Fibroblast of the aortic adventitia (primary cell): Measurements from ENCODE around the gene ACTN1. TPM values are rescaled to one million over a fixed set of nuclear protein-coding genes. Genes with fewer than 3 reads are reported as not detected.

Experiments
- DNase-seq: peaks from one replicate; pipeline ENCODE4 v3.0.0-alpha.2; 2010; ENCODE audit warnings: low read depth
- H3K4me3 ChIP-seq: 2 replicates; pipeline ENCODE4 v1.5.1; 2011; ENCODE audit warnings: low read depth, mild to moderate bottlenecking, control low read depth, low read length, moderate library complexity
- total RNA-seq: library from RNA; depleted of rRNA; stranded (reverse); fragments of >200 nt; gene quantifications from 2 replicates; pipeline ENCODE4 v1.2.3, GENCODE V29; 2012; ENCODE audit warnings: low replicate concordance
- TF ChIP-seq, protein P1 (sequence below): IDR thresholded peaks from 2 replicates; pipeline ENCODE4 v1.5.1; 2011; ENCODE audit warnings: mild to moderate bottlenecking, low read length, control low read depth, inconsistent platforms; ENCODE audit not compliant: insufficient read depth

ACTN1 gene
- total RNA-seq, 1 donor, result 114 TPM

DNA sequence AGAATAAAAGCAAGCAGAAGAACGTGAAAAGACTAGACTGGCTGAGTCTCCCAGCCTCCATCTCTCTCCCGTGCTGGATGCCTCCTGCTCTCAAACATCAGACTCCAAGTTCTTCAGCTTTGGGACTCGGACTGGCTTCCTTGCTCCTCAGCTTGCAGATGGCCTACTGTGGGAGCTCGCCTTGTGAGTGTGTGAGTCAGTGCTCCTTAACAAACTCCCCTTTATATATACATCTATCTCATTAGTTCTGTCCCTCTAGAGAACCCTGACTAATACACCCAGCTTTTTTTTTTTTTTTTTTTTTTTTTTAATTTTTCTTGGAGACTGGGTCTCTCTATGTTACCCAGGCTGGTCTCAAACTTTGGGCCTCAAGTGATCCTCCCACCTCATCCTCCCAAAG, 46.9 kb downstream of the ACTN1 start:
- TF ChIP-seq, protein P1, sequence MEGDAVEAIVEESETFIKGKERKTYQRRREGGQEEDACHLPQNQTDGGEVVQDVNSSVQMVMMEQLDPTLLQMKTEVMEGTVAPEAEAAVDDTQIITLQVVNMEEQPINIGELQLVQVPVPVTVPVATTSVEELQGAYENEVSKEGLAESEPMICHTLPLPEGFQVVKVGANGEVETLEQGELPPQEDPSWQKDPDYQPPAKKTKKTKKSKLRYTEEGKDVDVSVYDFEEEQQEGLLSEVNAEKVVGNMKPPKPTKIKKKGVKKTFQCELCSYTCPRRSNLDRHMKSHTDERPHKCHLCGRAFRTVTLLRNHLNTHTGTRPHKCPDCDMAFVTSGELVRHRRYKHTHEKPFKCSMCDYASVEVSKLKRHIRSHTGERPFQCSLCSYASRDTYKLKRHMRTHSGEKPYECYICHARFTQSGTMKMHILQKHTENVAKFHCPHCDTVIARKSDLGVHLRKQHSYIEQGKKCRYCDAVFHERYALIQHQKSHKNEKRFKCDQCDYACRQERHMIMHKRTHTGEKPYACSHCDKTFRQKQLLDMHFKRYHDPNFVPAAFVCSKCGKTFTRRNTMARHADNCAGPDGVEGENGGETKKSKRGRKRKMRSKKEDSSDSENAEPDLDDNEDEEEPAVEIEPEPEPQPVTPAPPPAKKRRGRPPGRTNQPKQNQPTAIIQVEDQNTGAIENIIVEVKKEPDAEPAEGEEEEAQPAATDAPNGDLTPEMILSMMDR, result no peak
- H3K4me3 ChIP-seq, result no peak overlapping the region
- no peak for DNase-seq

DNA sequence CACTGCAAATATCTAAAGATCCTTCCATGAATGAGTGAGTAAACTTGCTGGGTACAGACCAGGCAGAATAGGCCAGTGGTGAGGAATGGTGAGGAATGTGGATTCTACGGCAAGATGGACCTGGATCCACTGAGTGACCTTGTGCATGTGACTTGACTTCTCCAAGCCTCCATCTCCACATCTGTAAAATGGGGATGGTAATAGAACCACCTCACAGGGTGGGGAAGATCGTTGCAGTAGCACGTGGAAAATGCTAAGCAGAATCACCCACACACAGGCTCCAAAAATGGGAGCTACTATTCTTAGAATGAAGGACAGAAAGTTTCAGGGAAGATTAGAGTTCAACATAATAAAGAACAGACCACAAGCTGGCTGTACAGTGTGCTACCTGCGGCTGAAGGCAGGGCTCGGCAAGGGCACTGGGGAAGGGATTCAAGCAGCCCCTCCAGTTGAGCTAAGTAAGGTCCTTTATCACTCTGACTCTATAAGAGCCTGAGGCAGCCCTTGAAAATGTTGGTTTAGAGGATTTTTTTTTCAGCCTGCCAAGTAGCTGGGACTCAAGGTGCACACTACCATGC, 47.5 kb downstream of the ACTN1 start:
- no peak for DNase-seq
- no peak overlapping the region for H3K4me3 ChIP-seq
- TF ChIP-seq, protein P1, result no peak

DNA sequence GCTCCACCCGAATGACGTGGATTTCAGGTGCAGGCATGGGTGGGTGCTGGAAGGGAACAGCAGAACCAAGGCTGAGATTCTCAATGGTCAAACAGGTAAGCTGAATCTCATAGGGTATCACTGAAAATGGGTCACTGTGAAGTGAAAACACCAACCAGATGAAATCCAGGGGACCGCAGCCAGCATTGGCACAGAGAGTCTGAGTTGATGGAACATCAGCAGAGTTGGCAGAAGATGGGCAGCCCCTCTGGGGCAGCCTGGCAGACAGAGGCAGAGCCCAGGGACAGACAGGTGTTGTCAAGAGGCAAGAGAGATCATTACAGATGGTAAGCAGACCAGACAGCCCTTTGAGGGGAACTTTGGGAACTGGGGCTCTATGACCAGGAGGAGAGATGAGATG, 48.0 kb downstream of the ACTN1 start:
- H3K4me3 ChIP-seq, result no peak overlapping the region
- TF ChIP-seq, protein P1, result no peak
- no peak for DNase-seq

DNA sequence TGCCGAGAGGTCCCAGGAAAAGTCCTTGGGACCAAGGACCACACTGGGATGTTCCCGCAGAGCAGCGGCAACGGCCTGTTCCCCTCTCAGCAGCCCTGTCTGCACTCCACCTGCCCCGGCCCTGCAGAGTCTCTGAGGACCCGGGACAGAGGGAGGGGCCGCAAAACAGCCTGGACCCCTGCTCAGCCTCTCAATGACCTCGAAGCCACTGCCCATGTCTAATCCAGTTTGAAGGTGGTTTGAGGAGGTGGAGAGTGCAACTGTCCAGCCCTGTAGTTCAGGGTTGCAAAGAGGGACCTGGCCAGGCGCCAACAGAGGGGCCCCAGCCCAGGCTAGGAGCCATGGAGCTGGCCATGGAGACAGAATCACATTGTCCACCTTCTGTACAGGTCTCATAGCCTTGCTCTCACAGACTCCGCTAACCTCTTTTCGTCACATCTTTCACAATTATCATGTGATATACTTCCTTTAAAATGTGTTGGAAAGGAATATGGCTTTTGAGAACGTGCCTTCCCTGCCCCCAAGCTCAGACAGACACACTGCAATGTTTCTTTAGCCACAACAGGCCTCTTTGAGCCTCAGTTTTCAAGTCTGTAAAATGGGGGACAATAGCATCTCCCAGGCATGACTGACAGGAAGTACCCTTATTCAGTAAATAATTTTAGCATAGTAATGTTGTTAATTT, 49.3 kb downstream of the ACTN1 start:
- TF ChIP-seq, protein P1, result no peak
- no peak overlapping the region for H3K4me3 ChIP-seq
- DNase-seq, result no peak

DNA sequence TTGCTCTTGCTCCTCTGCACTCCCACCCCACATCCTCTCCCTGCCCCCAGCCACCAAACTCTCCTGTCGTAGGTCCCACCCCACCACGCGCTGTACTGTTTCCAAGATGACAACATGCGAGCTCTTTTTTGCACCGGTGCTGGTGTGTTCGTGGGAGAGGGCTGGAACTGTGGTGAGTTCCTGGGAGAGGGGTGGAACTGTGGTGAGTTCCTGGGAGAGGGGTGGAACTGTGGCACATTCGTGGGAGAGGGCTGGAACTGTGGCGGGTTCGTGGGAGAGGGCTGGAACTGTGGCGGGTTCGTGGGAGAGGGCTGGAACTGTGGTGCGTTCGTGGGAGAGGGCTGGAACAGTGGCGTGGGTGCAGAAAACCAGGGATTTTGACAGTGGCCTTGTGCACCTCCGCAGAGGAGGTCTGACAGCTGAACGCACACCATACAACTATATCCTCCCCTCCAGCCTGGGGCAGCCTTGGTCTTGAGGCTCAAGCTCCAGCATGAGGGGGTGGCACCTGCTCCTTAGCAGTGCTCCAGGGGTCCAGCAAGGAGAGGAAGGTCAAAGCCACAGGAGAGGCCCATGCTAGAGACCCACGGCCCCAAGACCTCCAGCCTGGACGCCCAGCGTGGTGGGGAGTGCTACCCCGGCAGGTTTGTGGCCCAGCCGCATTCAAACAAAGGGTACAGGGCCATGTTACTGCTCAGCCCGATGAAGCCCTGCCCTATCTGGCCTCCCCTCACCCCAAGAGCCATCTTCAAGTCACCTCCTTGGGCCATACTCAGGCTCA, 50.1 kb downstream of the ACTN1 start:
- TF ChIP-seq, protein P1, result no peak
- no peak overlapping the region for H3K4me3 ChIP-seq
- no peak for DNase-seq

DNA sequence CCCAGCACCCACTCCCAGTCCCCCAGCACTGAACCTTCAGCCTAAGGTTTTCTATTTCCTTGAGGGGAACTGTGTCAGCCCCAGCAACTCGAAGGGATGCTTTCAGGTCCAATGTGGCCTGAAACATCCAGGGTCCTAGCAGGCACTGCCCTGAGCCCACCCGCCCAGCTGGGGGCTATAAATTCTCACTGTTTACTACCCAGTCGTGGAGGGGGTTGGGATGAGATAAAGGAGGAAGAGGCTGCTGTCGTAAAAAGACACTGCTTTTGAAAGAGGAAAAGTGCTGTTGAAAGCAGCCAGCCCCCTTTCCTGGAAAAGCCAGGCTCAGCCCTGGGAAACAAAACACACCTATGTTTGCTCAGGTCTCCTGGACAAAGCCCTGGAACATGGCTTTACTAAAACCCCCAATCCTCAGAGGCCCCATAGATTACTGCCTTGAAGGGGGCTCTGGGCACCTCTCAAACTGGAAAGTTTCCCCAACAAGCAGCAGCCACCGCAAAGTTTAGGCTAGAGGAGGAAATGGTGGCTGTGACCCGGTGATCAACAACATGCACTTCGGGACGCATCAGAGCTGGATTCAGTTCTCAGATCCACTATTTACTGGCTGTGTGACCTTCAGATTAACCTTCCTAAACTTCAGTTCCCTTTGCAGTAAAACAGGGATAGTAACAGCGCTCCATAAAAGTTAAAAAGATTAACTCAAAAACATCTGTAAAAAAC, 51.0 kb downstream of the ACTN1 start:
- H3K4me3 ChIP-seq, result no peak overlapping the region
- no peak for DNase-seq
- TF ChIP-seq, protein P1, result no peak
